ENCODE measurements around the gene PIP5K1A. TPM values are rescaled to one million over a fixed set of nuclear protein-coding genes. Genes with fewer than 3 reads are reported as not detected.
"Not testable (repeated sequence)": the region's sequence is repeated elsewhere in the genome, so short reads cannot be mapped to it uniquely, and the experiment has no call there.

Gene PIP5K1A
- total and polyA plus RNA-seq, 2 donors (not counting 1 experiment from before 2014, with no cell fraction given), result 80.9 to 118 TPM

DNA sequence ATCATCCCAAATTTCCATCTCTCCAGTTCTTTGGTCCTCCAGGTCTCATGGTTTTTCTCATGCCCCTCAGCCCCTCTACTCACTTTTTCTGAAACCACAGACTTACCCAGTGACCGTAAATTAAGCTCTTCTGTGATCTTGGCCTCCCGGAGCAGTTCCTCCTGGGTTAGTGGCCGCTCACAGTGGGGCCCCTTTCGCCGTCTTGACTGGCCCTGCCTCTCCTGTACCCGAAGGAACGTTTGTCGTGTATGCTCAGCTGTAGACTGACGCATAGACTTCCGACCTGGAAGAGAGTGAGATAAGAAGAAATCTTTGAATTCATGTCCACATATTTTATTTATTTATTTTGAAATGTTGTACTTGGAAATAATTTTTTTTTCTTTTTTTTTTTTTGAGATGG, 14.1 kb upstream of the PIP5K1A start:
- no peak for TF ChIP-seq EZH2 (IDR thresholded peaks at IDR 0.05; ENCODE audit: low read length, missing control alignments)
- TF ChIP-seq, protein P1, sequence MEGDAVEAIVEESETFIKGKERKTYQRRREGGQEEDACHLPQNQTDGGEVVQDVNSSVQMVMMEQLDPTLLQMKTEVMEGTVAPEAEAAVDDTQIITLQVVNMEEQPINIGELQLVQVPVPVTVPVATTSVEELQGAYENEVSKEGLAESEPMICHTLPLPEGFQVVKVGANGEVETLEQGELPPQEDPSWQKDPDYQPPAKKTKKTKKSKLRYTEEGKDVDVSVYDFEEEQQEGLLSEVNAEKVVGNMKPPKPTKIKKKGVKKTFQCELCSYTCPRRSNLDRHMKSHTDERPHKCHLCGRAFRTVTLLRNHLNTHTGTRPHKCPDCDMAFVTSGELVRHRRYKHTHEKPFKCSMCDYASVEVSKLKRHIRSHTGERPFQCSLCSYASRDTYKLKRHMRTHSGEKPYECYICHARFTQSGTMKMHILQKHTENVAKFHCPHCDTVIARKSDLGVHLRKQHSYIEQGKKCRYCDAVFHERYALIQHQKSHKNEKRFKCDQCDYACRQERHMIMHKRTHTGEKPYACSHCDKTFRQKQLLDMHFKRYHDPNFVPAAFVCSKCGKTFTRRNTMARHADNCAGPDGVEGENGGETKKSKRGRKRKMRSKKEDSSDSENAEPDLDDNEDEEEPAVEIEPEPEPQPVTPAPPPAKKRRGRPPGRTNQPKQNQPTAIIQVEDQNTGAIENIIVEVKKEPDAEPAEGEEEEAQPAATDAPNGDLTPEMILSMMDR (conservative IDR thresholded peaks at IDR 0.05 in 1 of 2, IDR thresholded peaks at IDR 0.05 in 1 of 2; ENCODE audit: low read depth in 1 of 2, low read length in 2 of 2), result no peak
- Histone ChIP-seq H3K36me3 (ENCODE audit: control insufficient read depth, insufficient read depth, low read length) (peaks cover 15% of the 10 kb centered on the region), H3K27ac (ENCODE audit: insufficient read depth, low read length) (no peak overlapping the region), H2AFZ (ENCODE audit: low read length) (no peak overlapping the region), H3K4me1 (ENCODE audit: control insufficient read depth, extremely low read depth, insufficient read depth, low read length) (peaks cover 6% of the 10 kb centered on the region), H3K4me3 (replicated peaks in 1 of 4; ENCODE audit: control extremely low read depth in 1 of 4, insufficient read depth in 1 of 4, low read depth in 3 of 4, low read length in 4 of 4) (no peak overlapping the region), H3K27me3 (ENCODE audit: control insufficient read depth, insufficient read depth, low read length) (no peaks in the 10 kb centered on the region), H3K4me2 (ENCODE audit: extremely low read depth, insufficient read depth, low read length) (no peak overlapping the region), H3K9ac (ENCODE audit: insufficient read depth, low read length) (no peak overlapping the region), H3K79me2 (ENCODE audit: control insufficient read depth, insufficient read depth, low read length) (peaks cover 21% of the 10 kb centered on the region), H4K20me1 (ENCODE audit: control insufficient read depth, extremely low read depth, insufficient read depth, low read length) (no peaks in the 10 kb centered on the region), H3K9me3 (ENCODE audit: control insufficient read depth, insufficient read depth, low read depth, low read length) (no peaks in the 10 kb centered on the region)
- DNase-seq (ENCODE audit: low read depth in 2 of 2), result no peak

DNA sequence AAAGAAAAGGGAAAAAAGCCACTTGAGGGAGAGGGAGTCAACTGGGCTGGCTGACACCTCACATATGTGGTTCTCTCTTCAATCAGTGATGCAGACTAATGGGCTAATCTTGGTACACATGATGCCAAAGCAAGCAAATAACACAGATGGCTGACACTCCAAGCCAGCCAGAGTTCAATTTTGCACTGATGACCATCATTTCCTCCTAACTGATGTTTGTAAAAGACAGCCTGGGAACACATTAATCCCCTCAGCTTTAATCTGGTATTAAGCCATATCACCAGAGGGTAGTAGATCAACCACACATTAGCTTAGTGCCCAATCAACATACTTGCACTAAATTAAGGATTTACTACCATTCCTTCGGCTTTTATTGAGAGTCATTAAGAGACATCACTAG, 11.1 kb upstream of the PIP5K1A start:
- DNase-seq (ENCODE audit: low read depth in 2 of 2), result no peak
- TF ChIP-seq, protein P1 (conservative IDR thresholded peaks at IDR 0.05 in 1 of 2, IDR thresholded peaks at IDR 0.05 in 1 of 2; ENCODE audit: low read depth in 1 of 2, low read length in 2 of 2), result no peak
- TF ChIP-seq EZH2 (IDR thresholded peaks at IDR 0.05; ENCODE audit: low read length, missing control alignments), result no peak
- no peak overlapping the region for H3K27ac ChIP-seq (ENCODE audit: insufficient read depth, low read length)
- no peaks in the 10 kb centered on the region for H4K20me1 ChIP-seq (ENCODE audit: control insufficient read depth, extremely low read depth, insufficient read depth, low read length)
- H3K27me3 ChIP-seq (ENCODE audit: control insufficient read depth, insufficient read depth, low read length), result no peaks in the 10 kb centered on the region
- no peak overlapping the region for H3K4me3 ChIP-seq (replicated peaks in 1 of 4; ENCODE audit: control extremely low read depth in 1 of 4, insufficient read depth in 1 of 4, low read depth in 3 of 4, low read length in 4 of 4)
- H3K4me1 ChIP-seq (ENCODE audit: control insufficient read depth, extremely low read depth, insufficient read depth, low read length), result peaks cover 6% of the 10 kb centered on the region
- no peak overlapping the region for H3K9ac ChIP-seq (ENCODE audit: insufficient read depth, low read length)
- H3K36me3 ChIP-seq (ENCODE audit: control insufficient read depth, insufficient read depth, low read length), result peaks cover 10% of the 10 kb centered on the region
- no peak overlapping the region for H3K4me2 ChIP-seq (ENCODE audit: extremely low read depth, insufficient read depth, low read length)
- no peaks in the 10 kb centered on the region for H3K9me3 ChIP-seq (ENCODE audit: control insufficient read depth, insufficient read depth, low read depth, low read length)
- H3K79me2 ChIP-seq (ENCODE audit: control insufficient read depth, insufficient read depth, low read length), result peaks cover 28% of the 10 kb centered on the region
- H2AFZ ChIP-seq (ENCODE audit: low read length), result no peak overlapping the region

DNA sequence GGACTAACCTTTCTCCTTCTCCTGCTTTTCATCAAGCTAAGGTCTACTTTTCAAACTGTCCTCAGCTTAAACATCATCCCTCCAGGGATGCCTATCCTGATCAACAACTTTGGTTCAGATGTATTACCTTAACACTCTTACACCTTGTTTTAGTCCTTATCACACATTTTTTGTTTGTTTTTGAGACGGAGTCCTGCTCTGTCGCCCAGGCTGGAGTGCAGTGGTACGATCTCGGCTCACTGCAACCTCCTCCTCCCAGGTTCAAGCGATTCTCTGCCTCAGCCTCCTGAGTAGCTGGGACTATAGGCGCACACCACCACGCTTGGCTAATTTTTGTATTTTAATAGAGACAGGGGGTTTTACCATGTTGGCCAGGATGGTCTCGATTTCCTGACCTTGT, 9.7 kb upstream of the PIP5K1A start:
- peak overlapping the region; percentile 90 to 99 (median 94) for H3K4me3 ChIP-seq (replicated peaks in 1 of 4; ENCODE audit: control extremely low read depth in 1 of 4, insufficient read depth in 1 of 4, low read depth in 3 of 4, low read length in 4 of 4)
- not testable (repeated sequence) for H3K9ac ChIP-seq (ENCODE audit: insufficient read depth, low read length); H3K36me3 ChIP-seq (ENCODE audit: control insufficient read depth, insufficient read depth, low read length); DNase-seq (ENCODE audit: low read depth in 2 of 2); H3K9me3 ChIP-seq (ENCODE audit: control insufficient read depth, insufficient read depth, low read depth, low read length); H3K4me1 ChIP-seq (ENCODE audit: control insufficient read depth, extremely low read depth, insufficient read depth, low read length); H3K27me3 ChIP-seq (ENCODE audit: control insufficient read depth, insufficient read depth, low read length); H2AFZ ChIP-seq (ENCODE audit: low read length); H4K20me1 ChIP-seq (ENCODE audit: control insufficient read depth, extremely low read depth, insufficient read depth, low read length)
- H3K4me2 ChIP-seq (ENCODE audit: extremely low read depth, insufficient read depth, low read length), result peak overlapping the region; percentile 96
- peaks cover 28% of the 10 kb centered on the region for H3K79me2 ChIP-seq (ENCODE audit: control insufficient read depth, insufficient read depth, low read length)
- H3K27ac ChIP-seq (ENCODE audit: insufficient read depth, low read length), result peak overlapping the region; percentile 20

Data from fibroblast of lung (primary cell).